Smooth muscle cell (in vitro differentiated cells): ENCODE results near the gene DENND1C. TPM values are rescaled to one million over a fixed set of nuclear protein-coding genes. Genes with fewer than 3 reads are reported as not detected.

ENCODE experiments used
- DNase-seq: peaks from one replicate; lab custom pipeline; 2025; ENCODE audit not compliant: unreplicated experiment; lab: John Stamatoyannopoulos, UW
- H2AFZ ChIP-seq: fragments of 200-600 bp; sonication (generic); 2 replicates; pipeline ENCODE4 v1.6.0; 2016; ENCODE audit warnings: antibody characterized with exemption, low read depth, mild to moderate bottlenecking
- H3F3A ChIP-seq: fragments of 200-600 bp; sonication (generic); 2 replicates; pipeline ENCODE4 v1.6.0; 2017; ENCODE audit warnings: antibody characterized with exemption, low read depth
- H3K27ac ChIP-seq: fragments of 200-600 bp; sonication (generic); 2 replicates; pipeline ENCODE4 v1.5.1; 2016; ENCODE audit warnings: low read depth, mild to moderate bottlenecking
- H3K27me3 ChIP-seq: fragments of 200-600 bp; sonication (generic); 2 replicates; pipeline ENCODE4 v1.6.1; 2016; ENCODE audit warnings: low read depth, mild to moderate bottlenecking
- H3K36me3 ChIP-seq: fragments of 200-600 bp; sonication (generic); 2 replicates; pipeline ENCODE4 v1.5.1; 2016; ENCODE audit warnings: low read depth
- H3K4me1 ChIP-seq: fragments of 200-600 bp; sonication (generic); 2 replicates; pipeline ENCODE4 v1.5.1; 2016; ENCODE audit warnings: low read depth
- H3K4me2 ChIP-seq: fragments of 200-600 bp; sonication (generic); 2 replicates; pipeline ENCODE4 v1.6.0; 2016; ENCODE audit warnings: mild to moderate bottlenecking
- H3K4me3 ChIP-seq: fragments of 200-600 bp; sonication (generic); 2 replicates; pipeline ENCODE4 v1.5.1; 2016; ENCODE audit warnings: mild to moderate bottlenecking
- H3K79me2 ChIP-seq: fragments of 200-600 bp; sonication (generic); 2 replicates; pipeline ENCODE4 v1.6.0; 2016; ENCODE audit warnings: low read depth, mild to moderate bottlenecking
- H3K9ac ChIP-seq: fragments of 200-600 bp; sonication (generic); 2 replicates; pipeline ENCODE4 v1.6.0; 2016; ENCODE audit warnings: low read depth
- H3K9me3 ChIP-seq: fragments of 200-600 bp; sonication (generic); replicated peaks from 2 replicates; pipeline ENCODE4 v1.5.1; 2016; ENCODE audit warnings: low read depth
- H4K20me1 ChIP-seq: fragments of 200-600 bp; sonication (generic); 2 replicates; pipeline ENCODE4 v1.6.0; 2016; ENCODE audit warnings: low read depth
- WGBS: methylation state at CpG from one replicate; pipeline ENCODE4 v1.1.7; 2016; ENCODE audit warnings: low lambda C conversion rate; 5-methylcytosine and 5-hydroxymethylcytosine counted together
- polyA plus RNA-seq: library from polyadenylated mRNA; unstranded; fragments of >200 nt; fragmentation: Nextera tagmentation; extraction: Ambion mirVana; gene quantifications from 2 replicates; pipeline ENCODE4 v1.2.1, GENCODE V29; 2016
- total RNA-seq: library from RNA; depleted of rRNA; stranded (reverse); fragments of >200 nt; gene quantifications from 2 replicates; pipeline ENCODE4 v1.2.3, GENCODE V29; 2014
- TF ChIP-seq, protein P1 (sequence below): fragments of 200-600 bp; sonication (generic); IDR thresholded peaks from 2 replicates; pipeline ENCODE4 v1.5.1; 2017; ENCODE audit warnings: borderline replicate concordance, mild to moderate bottlenecking, antibody characterized with exemption; ENCODE audit not compliant: insufficient read depth, poor library complexity, severe bottlenecking

Gene DENND1C
- total and polyA plus RNA-seq, 2 experiments from 2014 or later: 0.67 TPM; not detected in 1

DNA sequence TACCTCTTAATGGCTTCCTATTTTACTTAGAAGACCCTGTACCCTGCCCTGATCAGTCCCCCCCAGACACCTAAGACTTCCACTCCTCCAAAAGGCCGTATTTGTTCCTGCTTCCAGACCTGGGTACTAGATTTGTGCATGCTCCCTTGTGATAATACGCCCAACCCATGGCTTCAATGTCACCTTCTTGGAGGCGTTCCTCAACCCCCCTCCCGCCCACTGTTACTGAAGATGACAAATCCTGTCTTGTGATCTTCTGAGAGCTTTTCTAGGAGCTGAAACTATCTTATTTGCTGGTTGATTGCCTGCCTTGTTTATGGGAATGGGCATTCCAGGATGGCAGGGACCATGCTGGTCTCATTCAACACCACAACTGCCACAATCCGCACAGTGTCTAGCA, 31.4 kb downstream of the DENND1C start:
- no peak for DNase-seq
- H3K36me3 ChIP-seq: peaks cover 20% of the 10 kb centered on the region
- H3K4me3 ChIP-seq: no peak overlapping the region
- H3K4me2 ChIP-seq: no peak overlapping the region
- no peaks in the 10 kb centered on the region for H3K79me2 ChIP-seq
- H4K20me1 ChIP-seq: no peaks in the 10 kb centered on the region
- H3K9me3 ChIP-seq: no peaks in the 10 kb centered on the region
- H3K27ac ChIP-seq: no peak overlapping the region
- H3K9ac ChIP-seq: no peak overlapping the region
- no peaks in the 10 kb centered on the region for H3K4me1 ChIP-seq
- no peaks in the 10 kb centered on the region for H3K27me3 ChIP-seq
- no peaks in the 10 kb centered on the region for H3F3A ChIP-seq
- WGBS: 99% methylated on average over 5 of the region's 5 CpGs
- TF ChIP-seq, protein P1, sequence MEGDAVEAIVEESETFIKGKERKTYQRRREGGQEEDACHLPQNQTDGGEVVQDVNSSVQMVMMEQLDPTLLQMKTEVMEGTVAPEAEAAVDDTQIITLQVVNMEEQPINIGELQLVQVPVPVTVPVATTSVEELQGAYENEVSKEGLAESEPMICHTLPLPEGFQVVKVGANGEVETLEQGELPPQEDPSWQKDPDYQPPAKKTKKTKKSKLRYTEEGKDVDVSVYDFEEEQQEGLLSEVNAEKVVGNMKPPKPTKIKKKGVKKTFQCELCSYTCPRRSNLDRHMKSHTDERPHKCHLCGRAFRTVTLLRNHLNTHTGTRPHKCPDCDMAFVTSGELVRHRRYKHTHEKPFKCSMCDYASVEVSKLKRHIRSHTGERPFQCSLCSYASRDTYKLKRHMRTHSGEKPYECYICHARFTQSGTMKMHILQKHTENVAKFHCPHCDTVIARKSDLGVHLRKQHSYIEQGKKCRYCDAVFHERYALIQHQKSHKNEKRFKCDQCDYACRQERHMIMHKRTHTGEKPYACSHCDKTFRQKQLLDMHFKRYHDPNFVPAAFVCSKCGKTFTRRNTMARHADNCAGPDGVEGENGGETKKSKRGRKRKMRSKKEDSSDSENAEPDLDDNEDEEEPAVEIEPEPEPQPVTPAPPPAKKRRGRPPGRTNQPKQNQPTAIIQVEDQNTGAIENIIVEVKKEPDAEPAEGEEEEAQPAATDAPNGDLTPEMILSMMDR: no peak
- no peak overlapping the region for H2AFZ ChIP-seq

DNA sequence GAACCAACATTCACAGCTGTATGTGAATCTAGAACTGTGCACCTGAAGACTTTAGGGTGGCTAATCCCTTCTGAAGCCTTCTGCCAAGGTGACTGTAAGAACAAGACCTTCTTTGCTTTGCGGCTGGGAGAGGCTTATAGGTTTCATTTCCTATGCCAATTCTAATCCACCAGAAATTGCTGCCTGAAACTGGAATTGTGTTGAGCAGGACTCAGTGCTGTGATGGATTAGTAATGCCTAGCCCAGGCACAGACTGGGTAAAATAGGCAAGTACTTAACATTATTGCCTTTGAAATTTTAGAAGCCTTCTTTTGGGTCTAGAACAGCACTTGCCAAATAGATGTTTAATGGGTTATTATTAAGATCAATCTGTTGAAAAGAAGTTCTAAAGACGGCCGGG, 33.5 kb downstream of the DENND1C start:
- H3K27ac ChIP-seq: no peak overlapping the region
- WGBS: 97% methylated on average over 3 of the region's 3 CpGs
- no peaks in the 10 kb centered on the region for H3K79me2 ChIP-seq
- H2AFZ ChIP-seq: no peak overlapping the region
- H3F3A ChIP-seq: no peaks in the 10 kb centered on the region
- H3K9ac ChIP-seq: no peak overlapping the region
- no peak overlapping the region for H3K4me3 ChIP-seq
- TF ChIP-seq, protein P1: no peak
- H4K20me1 ChIP-seq: no peaks in the 10 kb centered on the region
- no peak overlapping the region for H3K4me2 ChIP-seq
- H3K36me3 ChIP-seq: peaks cover 7% of the 10 kb centered on the region
- no peaks in the 10 kb centered on the region for H3K9me3 ChIP-seq
- no peak for DNase-seq
- no peaks in the 10 kb centered on the region for H3K4me1 ChIP-seq
- no peaks in the 10 kb centered on the region for H3K27me3 ChIP-seq

DNA sequence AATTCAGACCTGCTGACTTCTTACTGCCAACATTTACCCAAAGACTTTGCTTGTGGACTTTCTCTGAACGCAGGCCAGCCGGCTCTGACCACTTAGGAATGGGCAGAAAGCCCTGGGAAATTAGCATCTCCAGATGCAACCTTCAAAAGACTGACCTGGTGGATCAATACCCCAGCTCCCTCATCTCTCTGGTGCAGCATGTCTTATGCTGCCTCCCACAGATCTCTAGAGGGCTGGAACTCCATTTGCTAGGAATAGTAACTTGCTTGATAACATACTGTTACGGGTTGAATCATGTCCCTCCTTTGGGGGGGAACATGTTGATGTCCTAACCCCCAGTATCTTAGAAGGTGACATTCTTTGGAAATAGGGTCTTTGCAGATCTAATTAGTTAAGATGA, 35.1 kb downstream of the DENND1C start:
- no peak overlapping the region for H3K4me2 ChIP-seq
- H3K9me3 ChIP-seq: no peaks in the 10 kb centered on the region
- peaks cover 7% of the 10 kb centered on the region for H3K36me3 ChIP-seq
- no peaks in the 10 kb centered on the region for H3K4me1 ChIP-seq
- DNase-seq: no peak
- no peaks in the 10 kb centered on the region for H3K27me3 ChIP-seq
- no peaks in the 10 kb centered on the region for H3K79me2 ChIP-seq
- H3F3A ChIP-seq: no peaks in the 10 kb centered on the region
- H3K27ac ChIP-seq: no peak overlapping the region
- no peak overlapping the region for H2AFZ ChIP-seq
- TF ChIP-seq, protein P1: no peak
- no peaks in the 10 kb centered on the region for H4K20me1 ChIP-seq
- H3K9ac ChIP-seq: no peak overlapping the region
- no peak overlapping the region for H3K4me3 ChIP-seq
- WGBS: 91% methylated on average over 3 of the region's 3 CpGs

DNA sequence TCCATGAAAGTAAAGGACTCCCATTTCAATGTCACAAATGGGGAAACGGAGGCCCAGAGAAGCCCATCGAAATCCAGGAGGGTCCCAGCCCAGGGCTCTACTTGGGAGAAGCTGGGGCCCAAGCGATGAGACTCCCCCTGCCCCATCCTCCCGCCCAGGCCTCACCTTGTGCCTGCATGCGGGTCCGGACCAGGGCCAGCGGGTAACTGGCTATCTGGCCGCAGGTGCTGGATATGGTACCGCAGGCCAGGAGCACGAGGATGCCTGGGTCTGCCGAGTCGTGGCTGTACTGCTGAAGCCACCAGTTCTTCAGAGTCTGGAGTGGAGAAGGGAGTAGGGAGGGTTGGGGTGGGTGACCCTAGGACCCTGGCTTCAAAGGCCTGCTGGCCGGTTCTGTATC, 37.6 kb downstream of the DENND1C start:
- H2AFZ ChIP-seq: no peak overlapping the region
- no peaks in the 10 kb centered on the region for H3K9me3 ChIP-seq
- no peak overlapping the region for H3K4me3 ChIP-seq
- WGBS: 98% methylated on average over 13 of the region's 13 CpGs
- DNase-seq: no peak
- peaks cover 7% of the 10 kb centered on the region for H3K36me3 ChIP-seq
- H3K9ac ChIP-seq: no peak overlapping the region
- H3K27ac ChIP-seq: no peak overlapping the region
- H3K4me2 ChIP-seq: no peak overlapping the region
- H3F3A ChIP-seq: no peaks in the 10 kb centered on the region
- H4K20me1 ChIP-seq: no peaks in the 10 kb centered on the region
- no peaks in the 10 kb centered on the region for H3K79me2 ChIP-seq
- TF ChIP-seq, protein P1: no peak
- no peaks in the 10 kb centered on the region for H3K27me3 ChIP-seq
- H3K4me1 ChIP-seq: no peaks in the 10 kb centered on the region
